Measurements from ENCODE around the gene ASCC3.

ASCC3 gene

DNA sequence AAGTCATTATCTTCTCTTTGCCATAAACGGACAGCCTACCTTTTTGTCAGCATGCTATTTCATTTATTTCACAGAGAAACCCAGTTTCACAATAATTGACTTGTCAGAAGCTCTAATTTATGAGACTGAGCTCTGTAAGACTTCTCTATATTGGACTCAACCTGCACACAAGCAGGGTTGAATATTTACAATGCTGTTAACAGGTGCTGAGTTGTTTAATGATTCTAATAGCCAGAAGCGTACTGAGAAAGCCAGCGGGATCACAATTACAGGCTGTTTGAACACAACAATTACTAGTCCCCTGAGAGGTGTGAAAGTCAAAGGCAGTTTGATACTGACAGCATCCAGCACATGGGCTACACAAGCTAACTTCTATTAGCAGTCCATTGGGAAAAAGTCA is 288.2 kb downstream of the ASCC3 start:
- no peak overlapping the region for H3K56ac ChIP-seq (ENCODE audit: low read length)
- no peak overlapping the region for H2BK15ac ChIP-seq (replicated peaks; ENCODE audit: low read depth)
- no peak overlapping the region for H4K8ac ChIP-seq (ENCODE audit: low read depth, low read length)
- H3K79me2 ChIP-seq (ENCODE audit: control insufficient read depth, insufficient read depth, low read length), result no peaks in the 10 kb centered on the region
- no peak overlapping the region for H2BK120ac ChIP-seq (ENCODE audit: low read depth, low read length)
- H3K27me3 ChIP-seq (ENCODE audit: insufficient read depth, low read length, poor library complexity), result no peaks in the 10 kb centered on the region
- no peak overlapping the region for H3K9ac ChIP-seq (ENCODE audit: low read length)
- no peak overlapping the region for H2AK5ac ChIP-seq (ENCODE audit: low read length)
- no peak overlapping the region for H3K4me3 ChIP-seq (ENCODE audit: low read length)
- no peaks in the 10 kb centered on the region for H3K36me3 ChIP-seq (ENCODE audit: control insufficient read depth, insufficient read depth, low read length)
- no peak overlapping the region for H4K5ac ChIP-seq (ENCODE audit: low read length)
- H3K4me2 ChIP-seq (ENCODE audit: low read length), result no peak overlapping the region
- no peak overlapping the region for H3K23ac ChIP-seq (ENCODE audit: low read length)
- WGBS (ENCODE audit: extremely low coverage, insufficient coverage, low lambda C conversion rate), result no CpG with 5 or more reads among the region's 3 CpGs
- H3K4ac ChIP-seq (ENCODE audit: low read depth, low read length), result no peak overlapping the region
- H3K79me1 ChIP-seq (ENCODE audit: low read length), result no peaks in the 10 kb centered on the region
- no peak overlapping the region for H3K18ac ChIP-seq (ENCODE audit: low read length)
- no peak for DNase-seq
- no peaks in the 10 kb centered on the region for H3K4me1 ChIP-seq (ENCODE audit: control insufficient read depth, low read depth, low read length)
- H2BK5ac ChIP-seq (ENCODE audit: low read length), result no peak overlapping the region
- no peak overlapping the region for H3K27ac ChIP-seq (ENCODE audit: low read depth, low read length)

DNA sequence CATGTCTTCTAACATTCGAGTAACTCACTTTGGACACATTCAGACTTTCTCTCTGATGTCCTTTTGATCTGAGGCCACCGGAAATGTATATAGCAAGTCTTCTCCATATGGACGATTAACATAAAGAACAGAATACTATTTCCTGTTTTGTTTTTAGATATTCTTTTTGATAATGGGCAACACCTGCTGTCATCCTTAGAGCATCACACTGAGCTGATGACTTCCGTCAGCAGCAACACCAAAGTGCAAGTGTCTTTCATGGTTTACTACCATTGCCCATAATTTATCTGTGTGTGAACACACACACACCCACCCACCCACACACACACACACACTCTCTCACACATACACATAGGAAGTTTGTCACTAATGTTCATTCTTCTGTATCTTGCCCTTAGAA is 303.7 kb downstream of the ASCC3 start:
- Histone ChIP-seq H3K36me3 (ENCODE audit: control insufficient read depth, insufficient read depth, low read length) (no peaks in the 10 kb centered on the region), H2BK5ac (ENCODE audit: low read length) (no peak overlapping the region), H4K5ac (ENCODE audit: low read length) (no peak overlapping the region), H3K18ac (ENCODE audit: low read length) (no peak overlapping the region), H2AK5ac (ENCODE audit: low read length) (no peak overlapping the region), H2BK120ac (ENCODE audit: low read depth, low read length) (no peak overlapping the region), H3K4me1 (ENCODE audit: control insufficient read depth, low read depth, low read length) (no peaks in the 10 kb centered on the region), H3K56ac (ENCODE audit: low read length) (no peak overlapping the region), H3K4ac (ENCODE audit: low read depth, low read length) (no peak overlapping the region), H3K9ac (ENCODE audit: low read length) (no peak overlapping the region), H3K79me1 (ENCODE audit: low read length) (no peaks in the 10 kb centered on the region), H3K79me2 (ENCODE audit: control insufficient read depth, insufficient read depth, low read length) (no peaks in the 10 kb centered on the region), H4K8ac (ENCODE audit: low read depth, low read length) (no peak overlapping the region), H3K27me3 (ENCODE audit: insufficient read depth, low read length, poor library complexity) (no peaks in the 10 kb centered on the region), H3K23ac (ENCODE audit: low read length) (no peak overlapping the region), H2BK15ac (replicated peaks; ENCODE audit: low read depth) (no peak overlapping the region), H3K27ac (ENCODE audit: low read depth, low read length) (no peak overlapping the region), H3K4me3 (ENCODE audit: low read length) (no peak overlapping the region), H3K4me2 (ENCODE audit: low read length) (no peak overlapping the region)
- WGBS (ENCODE audit: extremely low coverage, insufficient coverage, low lambda C conversion rate), result no CpG with 5 or more reads among the region's 4 CpGs
- DNase-seq, result no peak

DNA sequence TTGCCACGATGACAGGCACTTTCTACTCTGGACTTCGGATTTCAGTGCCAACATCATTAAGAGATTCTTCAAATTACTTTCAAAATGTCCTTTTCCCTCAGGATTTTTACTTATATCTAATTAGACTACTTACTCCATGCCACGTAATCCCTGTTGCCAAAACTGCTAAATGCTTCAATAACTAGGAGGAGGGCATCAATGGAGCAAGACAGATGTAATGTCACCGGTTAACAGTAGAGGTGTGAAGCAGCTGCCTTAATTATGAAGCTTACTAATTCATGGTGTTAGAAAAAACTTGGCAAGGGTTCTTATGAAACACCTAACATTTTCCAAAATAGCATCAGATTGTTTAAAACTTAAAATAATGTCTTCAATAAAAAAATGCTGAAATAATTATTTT is 305.2 kb downstream of the ASCC3 start:
- H3K18ac ChIP-seq (ENCODE audit: low read length), result no peak overlapping the region
- no peak for DNase-seq
- H3K4me1 ChIP-seq (ENCODE audit: control insufficient read depth, low read depth, low read length), result no peaks in the 10 kb centered on the region
- no peak overlapping the region for H3K4me2 ChIP-seq (ENCODE audit: low read length)
- no CpG with 5 or more reads among the region's 4 CpGs for WGBS (ENCODE audit: extremely low coverage, insufficient coverage, low lambda C conversion rate)
- no peaks in the 10 kb centered on the region for H3K79me2 ChIP-seq (ENCODE audit: control insufficient read depth, insufficient read depth, low read length)
- H3K36me3 ChIP-seq (ENCODE audit: control insufficient read depth, insufficient read depth, low read length), result no peaks in the 10 kb centered on the region
- no peak overlapping the region for H3K4me3 ChIP-seq (ENCODE audit: low read length)
- H4K8ac ChIP-seq (ENCODE audit: low read depth, low read length), result no peak overlapping the region
- no peak overlapping the region for H3K56ac ChIP-seq (ENCODE audit: low read length)
- no peak overlapping the region for H3K27ac ChIP-seq (ENCODE audit: low read depth, low read length)
- H2BK15ac ChIP-seq (replicated peaks; ENCODE audit: low read depth), result no peak overlapping the region
- H3K9ac ChIP-seq (ENCODE audit: low read length), result no peak overlapping the region
- no peak overlapping the region for H3K23ac ChIP-seq (ENCODE audit: low read length)
- no peak overlapping the region for H2AK5ac ChIP-seq (ENCODE audit: low read length)
- H4K5ac ChIP-seq (ENCODE audit: low read length), result no peak overlapping the region
- no peak overlapping the region for H3K4ac ChIP-seq (ENCODE audit: low read depth, low read length)
- no peak overlapping the region for H2BK5ac ChIP-seq (ENCODE audit: low read length)
- H3K27me3 ChIP-seq (ENCODE audit: insufficient read depth, low read length, poor library complexity), result no peaks in the 10 kb centered on the region
- no peak overlapping the region for H2BK120ac ChIP-seq (ENCODE audit: low read depth, low read length)
- H3K79me1 ChIP-seq (ENCODE audit: low read length), result no peaks in the 10 kb centered on the region

DNA sequence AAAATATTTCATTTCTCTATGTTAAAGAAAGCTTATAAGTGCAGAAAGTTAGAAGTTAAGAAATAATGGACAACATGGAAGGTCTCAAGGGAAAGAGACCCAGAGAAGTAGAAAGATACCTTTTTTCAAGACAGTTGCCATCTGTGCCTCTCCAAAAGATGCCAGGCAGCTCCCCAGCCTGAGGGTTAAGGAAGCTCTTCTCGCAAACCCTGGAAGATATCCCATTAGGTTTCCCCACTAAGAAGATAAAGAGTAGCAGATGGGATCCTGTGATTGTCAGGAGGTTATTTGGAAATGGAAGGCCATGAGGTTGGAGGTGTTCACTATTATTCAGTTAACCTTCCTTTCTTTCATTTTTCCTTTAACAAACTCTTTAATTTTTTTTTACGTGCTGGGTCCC is 306.3 kb downstream of the ASCC3 start:
- Histone ChIP-seq H2BK5ac (ENCODE audit: low read length) (no peak overlapping the region), H4K5ac (ENCODE audit: low read length) (no peak overlapping the region), H3K4me1 (ENCODE audit: control insufficient read depth, low read depth, low read length) (no peaks in the 10 kb centered on the region), H3K4me3 (ENCODE audit: low read length) (no peak overlapping the region), H3K56ac (ENCODE audit: low read length) (no peak overlapping the region), H3K23ac (ENCODE audit: low read length) (no peak overlapping the region), H2AK5ac (ENCODE audit: low read length) (no peak overlapping the region), H4K8ac (ENCODE audit: low read depth, low read length) (no peak overlapping the region), H3K4ac (ENCODE audit: low read depth, low read length) (no peak overlapping the region), H3K4me2 (ENCODE audit: low read length) (no peak overlapping the region), H2BK15ac (replicated peaks; ENCODE audit: low read depth) (no peak overlapping the region), H3K36me3 (ENCODE audit: control insufficient read depth, insufficient read depth, low read length) (no peaks in the 10 kb centered on the region), H3K9ac (ENCODE audit: low read length) (no peak overlapping the region), H3K18ac (ENCODE audit: low read length) (no peak overlapping the region), H3K27me3 (ENCODE audit: insufficient read depth, low read length, poor library complexity) (no peaks in the 10 kb centered on the region), H3K79me1 (ENCODE audit: low read length) (no peaks in the 10 kb centered on the region), H2BK120ac (ENCODE audit: low read depth, low read length) (no peak overlapping the region), H3K79me2 (ENCODE audit: control insufficient read depth, insufficient read depth, low read length) (no peaks in the 10 kb centered on the region), H3K27ac (ENCODE audit: low read depth, low read length) (no peak overlapping the region)
- no peak for DNase-seq
- WGBS (ENCODE audit: extremely low coverage, insufficient coverage, low lambda C conversion rate), result no CpG with 5 or more reads among the region's 2 CpGs

DNA sequence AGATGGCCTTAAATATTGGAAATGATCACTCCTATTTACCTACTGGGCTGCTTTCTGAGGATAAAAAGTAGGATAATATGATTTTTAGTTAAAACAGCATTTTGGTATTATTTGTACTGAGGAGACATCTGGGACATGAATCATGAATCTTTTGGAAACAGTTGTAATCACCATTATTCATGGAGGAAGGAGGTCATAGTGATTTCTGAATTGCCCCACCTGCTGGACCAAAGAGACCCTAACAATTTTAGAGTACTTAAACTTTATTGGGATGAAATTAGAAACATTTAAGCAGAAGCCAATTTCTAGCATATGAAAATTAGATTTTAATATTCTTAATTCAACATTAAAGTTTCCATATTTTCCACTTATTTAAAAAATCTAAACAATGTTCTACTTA is 308.0 kb downstream of the ASCC3 start:
- no peaks in the 10 kb centered on the region for H3K27me3 ChIP-seq (ENCODE audit: insufficient read depth, low read length, poor library complexity)
- no peak overlapping the region for H2BK120ac ChIP-seq (ENCODE audit: low read depth, low read length)
- H3K4me1 ChIP-seq (ENCODE audit: control insufficient read depth, low read depth, low read length), result no peaks in the 10 kb centered on the region
- DNase-seq, result peak; percentile 26
- H3K4me3 ChIP-seq (ENCODE audit: low read length), result no peak overlapping the region
- H3K27ac ChIP-seq (ENCODE audit: low read depth, low read length), result no peak overlapping the region
- H3K23ac ChIP-seq (ENCODE audit: low read length), result no peak overlapping the region
- no peak overlapping the region for H3K4me2 ChIP-seq (ENCODE audit: low read length)
- no peaks in the 10 kb centered on the region for H3K36me3 ChIP-seq (ENCODE audit: control insufficient read depth, insufficient read depth, low read length)
- no peaks in the 10 kb centered on the region for H3K79me1 ChIP-seq (ENCODE audit: low read length)
- no peak overlapping the region for H3K4ac ChIP-seq (ENCODE audit: low read depth, low read length)
- H2BK15ac ChIP-seq (replicated peaks; ENCODE audit: low read depth), result no peak overlapping the region
- H4K5ac ChIP-seq (ENCODE audit: low read length), result no peak overlapping the region
- no peak overlapping the region for H3K9ac ChIP-seq (ENCODE audit: low read length)
- no peaks in the 10 kb centered on the region for H3K79me2 ChIP-seq (ENCODE audit: control insufficient read depth, insufficient read depth, low read length)
- H2AK5ac ChIP-seq (ENCODE audit: low read length), result no peak overlapping the region
- H4K8ac ChIP-seq (ENCODE audit: low read depth, low read length), result no peak overlapping the region
- no peak overlapping the region for H3K18ac ChIP-seq (ENCODE audit: low read length)
- H2BK5ac ChIP-seq (ENCODE audit: low read length), result no peak overlapping the region
- no peak overlapping the region for H3K56ac ChIP-seq (ENCODE audit: low read length)

DNA sequence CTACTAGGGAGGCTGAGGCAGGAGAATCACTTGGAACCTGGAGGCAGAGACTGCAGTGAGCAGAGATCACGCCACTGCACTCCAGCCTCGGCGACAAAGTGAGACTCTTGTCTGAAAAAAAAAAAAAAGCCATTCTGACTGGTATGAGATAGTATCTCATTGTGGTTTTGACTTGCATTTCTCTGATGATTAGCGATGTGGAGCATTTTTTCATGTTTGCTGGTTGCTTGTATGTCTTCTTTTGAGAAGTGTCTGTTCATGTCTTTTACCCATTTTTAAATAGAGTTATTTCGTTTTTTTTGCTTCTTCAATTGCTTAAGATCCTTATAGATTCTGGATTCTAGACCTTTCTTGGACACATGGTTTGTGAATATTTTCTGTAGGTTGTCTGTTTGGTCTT is 312.9 kb downstream of the ASCC3 start:
- no peak overlapping the region for H3K9ac ChIP-seq (ENCODE audit: low read length)
- no peak overlapping the region for H2AK5ac ChIP-seq (ENCODE audit: low read length)
- no peak overlapping the region for H4K5ac ChIP-seq (ENCODE audit: low read length)
- H3K4me2 ChIP-seq (ENCODE audit: low read length), result no peak overlapping the region
- no peak overlapping the region for H3K4me3 ChIP-seq (ENCODE audit: low read length)
- H4K8ac ChIP-seq (ENCODE audit: low read depth, low read length), result no peak overlapping the region
- H3K79me1 ChIP-seq (ENCODE audit: low read length), result no peaks in the 10 kb centered on the region
- H3K27me3 ChIP-seq (ENCODE audit: insufficient read depth, low read length, poor library complexity), result no peaks in the 10 kb centered on the region
- no CpG with 5 or more reads among the region's 5 CpGs for WGBS (ENCODE audit: extremely low coverage, insufficient coverage, low lambda C conversion rate)
- H3K23ac ChIP-seq (ENCODE audit: low read length), result no peak overlapping the region
- no peak overlapping the region for H2BK15ac ChIP-seq (replicated peaks; ENCODE audit: low read depth)
- DNase-seq, result no peak
- H3K4ac ChIP-seq (ENCODE audit: low read depth, low read length), result no peak overlapping the region
- H2BK120ac ChIP-seq (ENCODE audit: low read depth, low read length), result no peak overlapping the region
- no peak overlapping the region for H3K56ac ChIP-seq (ENCODE audit: low read length)
- H3K18ac ChIP-seq (ENCODE audit: low read length), result no peak overlapping the region
- H3K4me1 ChIP-seq (ENCODE audit: control insufficient read depth, low read depth, low read length), result no peaks in the 10 kb centered on the region
- H2BK5ac ChIP-seq (ENCODE audit: low read length), result no peak overlapping the region
- H3K79me2 ChIP-seq (ENCODE audit: control insufficient read depth, insufficient read depth, low read length), result no peaks in the 10 kb centered on the region
- no peak overlapping the region for H3K27ac ChIP-seq (ENCODE audit: low read depth, low read length)
- no peaks in the 10 kb centered on the region for H3K36me3 ChIP-seq (ENCODE audit: control insufficient read depth, insufficient read depth, low read length)
